HG03108 (cell line): Measurements from ENCODE around the gene ARHGAP26.
A peak's percentile ranks its signal among the peaks of the same experiment; 100 is the strongest.

Experiments used
- ATAC-seq: cut with Tn5 transposase; IDR thresholded peaks from one replicate; pipeline ENCODE4 v1.9.1; 2021; ENCODE audit warnings: moderate library complexity; ENCODE audit not compliant: unreplicated experiment

ARHGAP26 gene

GRCh38 chr5:143004361-143005145 lies 234.4 kb downstream of the ARHGAP26 start:
- peak; percentile 55 for ATAC-seq

- no peak for ATAC-seq
Measured at GRCh38 chr5:143006501-143006900, 236.3 kb downstream of the ARHGAP26 start.

- ATAC-seq = no peak
Measured at GRCh38 chr5:143008032-143008431, 237.9 kb downstream of the ARHGAP26 start.

GRCh38 chr5:143008809-143009521 lies 238.8 kb downstream of the ARHGAP26 start:
- peak; percentile 60 for ATAC-seq

- no peak for ATAC-seq
Measured at GRCh38 chr5:143010351-143010750, 240.2 kb downstream of the ARHGAP26 start.

GRCh38 chr5:143011585-143011984 lies 241.4 kb downstream of the ARHGAP26 start:
- no peak for ATAC-seq

GRCh38 chr5:143013176-143013891 lies 243.2 kb downstream of the ARHGAP26 start:
- no peak for ATAC-seq

- no peak for ATAC-seq
Measured at GRCh38 chr5:143014017-143014651, 244.0 kb downstream of the ARHGAP26 start.

GRCh38 chr5:143016777-143017516 lies 246.8 kb downstream of the ARHGAP26 start:
- ATAC-seq = no peak

GRCh38 chr5:143017541-143017940 lies 247.4 kb downstream of the ARHGAP26 start:
- ATAC-seq = no peak

- ATAC-seq = no peak
Measured at GRCh38 chr5:143017992-143018391, 247.8 kb downstream of the ARHGAP26 start.

- ATAC-seq = no peak
Measured at GRCh38 chr5:143019157-143019556, 249.0 kb downstream of the ARHGAP26 start.

GRCh38 chr5:143019614-143020515 lies 249.7 kb downstream of the ARHGAP26 start:
- ATAC-seq = peak; percentile 81

GRCh38 chr5:143021595-143021994 lies 251.4 kb downstream of the ARHGAP26 start:
- ATAC-seq = no peak

- peak; percentile 43 for ATAC-seq
Measured at GRCh38 chr5:143023411-143024096, 253.4 kb downstream of the ARHGAP26 start.

- no peak for ATAC-seq
Measured at GRCh38 chr5:143024228-143024920, 254.2 kb downstream of the ARHGAP26 start.

GRCh38 chr5:143025376-143025775 lies 255.2 kb downstream of the ARHGAP26 start:
- no peak for ATAC-seq

- ATAC-seq = no peak
Measured at GRCh38 chr5:143025971-143026370, 255.8 kb downstream of the ARHGAP26 start.
